Measurements from ENCODE around the gene PSMD11.

DNA sequence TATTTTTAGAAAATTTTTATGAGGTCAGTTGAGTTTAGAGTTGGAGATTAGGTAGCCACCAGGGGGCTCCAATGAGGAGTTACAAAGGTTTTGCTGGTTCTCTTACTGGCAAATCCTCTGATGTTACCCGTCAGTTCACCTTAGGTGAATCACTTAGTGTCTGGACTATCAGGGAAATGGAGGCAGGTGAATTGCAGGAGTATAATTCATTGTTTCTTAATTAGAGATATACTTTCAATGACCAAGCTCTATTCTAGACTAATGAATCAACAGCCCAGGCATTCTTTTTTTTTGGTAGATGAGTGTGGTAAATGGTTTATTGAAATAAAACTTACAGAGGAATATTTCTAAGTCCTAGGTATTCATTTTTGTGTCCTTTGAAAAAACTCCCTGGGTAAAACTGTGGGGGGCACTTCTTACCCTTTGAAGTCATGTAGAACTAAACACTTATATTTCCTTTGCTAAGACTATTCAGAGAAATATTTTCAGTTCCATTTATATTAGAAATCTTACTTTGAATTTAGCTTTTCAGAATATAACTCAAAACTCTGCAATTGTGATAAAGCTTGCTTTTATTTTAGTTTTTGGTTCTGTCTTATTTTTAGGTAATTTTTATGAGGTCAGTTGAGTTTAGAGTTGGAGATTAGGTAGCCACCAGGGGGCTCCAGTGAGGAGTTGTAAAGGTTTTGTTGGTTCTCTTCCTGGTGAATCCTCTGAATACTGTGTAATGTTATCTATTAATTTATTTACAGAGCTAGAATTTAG is 17.7 kb downstream of the PSMD11 start:
- TF ChIP-seq, protein P1, sequence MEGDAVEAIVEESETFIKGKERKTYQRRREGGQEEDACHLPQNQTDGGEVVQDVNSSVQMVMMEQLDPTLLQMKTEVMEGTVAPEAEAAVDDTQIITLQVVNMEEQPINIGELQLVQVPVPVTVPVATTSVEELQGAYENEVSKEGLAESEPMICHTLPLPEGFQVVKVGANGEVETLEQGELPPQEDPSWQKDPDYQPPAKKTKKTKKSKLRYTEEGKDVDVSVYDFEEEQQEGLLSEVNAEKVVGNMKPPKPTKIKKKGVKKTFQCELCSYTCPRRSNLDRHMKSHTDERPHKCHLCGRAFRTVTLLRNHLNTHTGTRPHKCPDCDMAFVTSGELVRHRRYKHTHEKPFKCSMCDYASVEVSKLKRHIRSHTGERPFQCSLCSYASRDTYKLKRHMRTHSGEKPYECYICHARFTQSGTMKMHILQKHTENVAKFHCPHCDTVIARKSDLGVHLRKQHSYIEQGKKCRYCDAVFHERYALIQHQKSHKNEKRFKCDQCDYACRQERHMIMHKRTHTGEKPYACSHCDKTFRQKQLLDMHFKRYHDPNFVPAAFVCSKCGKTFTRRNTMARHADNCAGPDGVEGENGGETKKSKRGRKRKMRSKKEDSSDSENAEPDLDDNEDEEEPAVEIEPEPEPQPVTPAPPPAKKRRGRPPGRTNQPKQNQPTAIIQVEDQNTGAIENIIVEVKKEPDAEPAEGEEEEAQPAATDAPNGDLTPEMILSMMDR (IDR thresholded peaks at IDR 0.05): peak in 1 of 3 donors; percentile 13
- TF ChIP-seq POLR2A (IDR thresholded peaks at IDR 0.05): no peak

All from lower leg skin (tissue), 3 donors.